Glomerular endothelial cell (primary cell): ENCODE measurements around the gene TUT7. TPM values are rescaled to one million over a fixed set of nuclear protein-coding genes. Genes with fewer than 3 reads are reported as not detected.
A peak's percentile ranks its signal among the peaks of the same experiment; 100 is the strongest.
"Not testable (repeated sequence)": the region's sequence is repeated elsewhere in the genome, so short reads cannot be mapped to it uniquely, and the experiment has no call there.

ENCODE experiments used
- DNase-seq: peaks from one replicate; pipeline ENCODE4 v3.0.0-alpha.2; 2011; ENCODE audit warnings: low read depth, low spot score; ENCODE audit errors: extremely low read depth
- total RNA-seq: library from RNA; depleted of rRNA; stranded (reverse); fragments of >200 nt; gene quantifications from 2 replicates; pipeline ENCODE4 v1.2.3, GENCODE V29; 2015

The TUT7 gene
- total RNA-seq, 1 donor from 2014 or later: 31.1 TPM

- no peak for DNase-seq
These were observed 45.5 kb downstream of the TUT7 start for GRCh38 chr9:86308687-86309086.

- DNase-seq: no peak
These were observed 49.9 kb downstream of the TUT7 start for GRCh38 chr9:86304236-86304730.

- no peak for DNase-seq
These were observed 50.8 kb downstream of the TUT7 start for GRCh38 chr9:86303316-86303975.

GRCh38 chr9:86301686-86302085, 52.5 kb downstream of the TUT7 start:
- DNase-seq: no peak

- no peak for DNase-seq
These were observed 53.5 kb downstream of the TUT7 start for GRCh38 chr9:86300701-86301100.

- DNase-seq: no peak
These were observed 55.3 kb downstream of the TUT7 start for GRCh38 chr9:86298873-86299272.

- DNase-seq: not testable (repeated sequence)
These were observed 63.9 kb downstream of the TUT7 start for GRCh38 chr9:86290341-86290740.

- DNase-seq: no peak
These were observed 65.6 kb downstream of the TUT7 start for GRCh38 chr9:86288499-86289198.

- DNase-seq: no peak
These were observed 67.2 kb downstream of the TUT7 start for GRCh38 chr9:86287013-86287412.

GRCh38 chr9:86286278-86286677, 67.9 kb downstream of the TUT7 start:
- DNase-seq: no peak

GRCh38 chr9:86285261-86285660, 68.9 kb downstream of the TUT7 start:
- no peak for DNase-seq

- DNase-seq: peak; percentile 29
These were observed 71.2 kb downstream of the TUT7 start for GRCh38 chr9:86282979-86283535.

GRCh38 chr9:86282077-86282978, 71.9 kb downstream of the TUT7 start, which contains the start of gene ISCA1:
TSS of gene ISCA1 (minus strand) at chr9:86282538. CDS start at chr9:86282458, 80 bp downstream.
- peak; percentile 10 for DNase-seq

- DNase-seq: no peak
These were observed 72.6 kb downstream of the TUT7 start for GRCh38 chr9:86281593-86282076.

- no peak for DNase-seq
These were observed 73.6 kb downstream of the TUT7 start for GRCh38 chr9:86280580-86280979.

GRCh38 chr9:86279839-86280238, 74.4 kb downstream of the TUT7 start:
- no peak for DNase-seq

GRCh38 chr9:86277072-86277471, 77.1 kb downstream of the TUT7 start:
- no peak for DNase-seq

GRCh38 chr9:86275962-86276361, 78.2 kb downstream of the TUT7 start:
- DNase-seq: no peak

GRCh38 chr9:86274821-86275643, 79.2 kb downstream of the TUT7 start:
- no peak for DNase-seq

GRCh38 chr9:86272221-86272620, 82.0 kb downstream of the TUT7 start:
- DNase-seq: no peak
